Left renal pelvis (tissue), 4 donors: Measurements from ENCODE around the gene SLC30A10. TPM values are rescaled to one million over a fixed set of nuclear protein-coding genes. Genes with fewer than 3 reads are reported as not detected.
"Not testable (repeated sequence)": the region's sequence is repeated elsewhere in the genome, so short reads cannot be mapped to it uniquely, and the experiment has no call there.

Experiments
- DNase-seq, 4 donors: peaks; one replicate each; pipeline ENCODE4 v3.0.0-alpha.2; 2013; ENCODE audit warnings: low read depth in 4 of 4, low spot score in 3 of 4
- polyA plus RNA-seq, 4 donors: library from polyadenylated mRNA; unstranded; fragments of 120-200 nt; gene quantifications; one replicate each; pipeline ENCODE4 v1.2.1, GENCODE V29; 2013; ENCODE audit not compliant: insufficient read length in 4 of 4

Gene SLC30A10
- polyA plus RNA-seq, 4 donors, result 0.11 to 0.40 (median 0.18) TPM

- DNase-seq, result no peak
These were observed 398 bp upstream of the SLC30A10 start for GRCh38 chr1:219928791-219929118.

GRCh38 chr1:219927298-219927955, 930 bp downstream of the SLC30A10 start:
- DNase-seq, result no peak

GRCh38 chr1:219926363-219926998, 1.9 kb downstream of the SLC30A10 start:
- DNase-seq, result no peak

GRCh38 chr1:219924342-219924741, 4.0 kb downstream of the SLC30A10 start:
- no peak for DNase-seq

GRCh38 chr1:219917851-219918466, 10.4 kb downstream of the SLC30A10 start:
- no peak for DNase-seq

DNA sequence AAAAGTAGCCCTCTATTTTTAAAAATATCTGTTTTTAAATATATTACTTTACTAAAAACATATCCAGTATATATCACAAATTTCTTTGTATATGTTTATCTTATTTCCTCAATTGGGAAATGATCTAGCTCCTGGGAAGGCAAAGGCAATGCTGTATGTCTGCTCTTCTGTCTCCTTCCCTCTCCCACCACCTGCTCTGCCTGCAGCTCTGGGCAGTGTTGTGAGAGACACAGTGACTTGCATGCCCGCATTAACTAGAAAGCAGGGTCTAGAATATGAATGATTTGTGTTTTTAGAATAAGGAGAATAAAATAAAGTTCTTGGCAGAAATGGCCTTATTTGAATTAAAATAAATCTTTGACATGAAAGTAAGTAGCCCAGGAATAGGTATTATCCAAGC, 11.1 kb downstream of the SLC30A10 start:
- DNase-seq, result no peak

DNA sequence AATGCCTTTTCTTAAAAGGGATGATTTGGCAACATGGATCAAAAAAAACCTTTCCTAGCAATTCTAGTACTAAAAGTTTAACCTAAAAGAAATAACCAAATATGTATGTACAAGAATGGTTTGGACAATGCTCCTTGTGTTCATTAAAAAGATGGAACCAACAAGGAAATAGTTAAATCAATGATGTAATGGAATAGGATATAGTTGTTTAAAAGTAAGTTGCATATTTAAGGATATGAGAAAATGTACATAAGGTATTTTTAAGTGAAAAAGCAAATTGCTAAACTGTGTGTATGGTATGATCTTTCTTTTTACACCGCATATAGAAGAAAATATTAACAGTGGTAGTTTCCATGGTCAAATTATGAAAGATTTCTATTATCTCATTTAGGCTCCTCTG, 12.1 kb downstream of the SLC30A10 start:
- no peak for DNase-seq

- no peak for DNase-seq
These were observed 15.2 kb downstream of the SLC30A10 start for GRCh38 chr1:219913005-219913770.

DNA sequence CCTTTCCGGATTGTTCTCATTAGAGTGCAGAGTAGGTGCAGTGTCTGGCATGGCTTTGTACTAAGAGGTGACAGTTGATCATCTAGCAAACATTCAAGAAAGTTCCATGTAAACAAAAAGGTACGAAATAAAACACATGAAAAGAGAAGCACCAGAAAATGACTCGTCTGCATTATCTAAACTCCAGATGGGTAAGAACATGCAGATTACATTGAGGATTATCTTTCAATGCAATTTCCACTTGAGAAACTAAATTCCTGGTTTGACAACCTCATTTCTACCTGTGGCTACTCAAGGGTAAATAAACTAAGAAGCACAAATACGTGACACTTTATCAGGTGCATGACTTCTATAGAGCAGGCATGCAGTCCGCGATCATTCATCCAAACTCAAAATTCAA, 17.6 kb downstream of the SLC30A10 start:
- DNase-seq, result no peak

- DNase-seq, result no peak
These were observed 18.9 kb downstream of the SLC30A10 start for GRCh38 chr1:219909476-219909875.

DNA sequence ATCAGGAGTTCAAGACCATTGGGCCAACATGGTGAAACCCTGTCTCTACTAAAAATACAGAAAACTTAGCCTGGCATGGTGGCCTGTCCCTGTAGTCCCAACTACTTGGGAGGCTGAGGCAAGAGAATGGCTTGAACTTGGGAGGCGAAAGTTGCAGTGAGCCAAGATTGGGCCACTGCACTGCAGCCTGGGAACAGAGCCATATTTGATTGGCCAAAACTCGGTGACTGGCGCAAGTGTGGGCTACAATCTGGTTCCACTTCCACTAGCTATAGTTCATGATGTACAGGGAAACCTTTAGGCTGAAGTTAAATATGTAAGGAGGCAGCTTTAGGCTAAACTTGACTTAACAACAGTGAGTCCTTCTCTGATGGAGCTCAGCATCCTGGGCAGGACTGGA, 20.2 kb downstream of the SLC30A10 start:
- DNase-seq, result no peak

- no peak for DNase-seq
These were observed 20.6 kb downstream of the SLC30A10 start for GRCh38 chr1:219907772-219908070.

DNA sequence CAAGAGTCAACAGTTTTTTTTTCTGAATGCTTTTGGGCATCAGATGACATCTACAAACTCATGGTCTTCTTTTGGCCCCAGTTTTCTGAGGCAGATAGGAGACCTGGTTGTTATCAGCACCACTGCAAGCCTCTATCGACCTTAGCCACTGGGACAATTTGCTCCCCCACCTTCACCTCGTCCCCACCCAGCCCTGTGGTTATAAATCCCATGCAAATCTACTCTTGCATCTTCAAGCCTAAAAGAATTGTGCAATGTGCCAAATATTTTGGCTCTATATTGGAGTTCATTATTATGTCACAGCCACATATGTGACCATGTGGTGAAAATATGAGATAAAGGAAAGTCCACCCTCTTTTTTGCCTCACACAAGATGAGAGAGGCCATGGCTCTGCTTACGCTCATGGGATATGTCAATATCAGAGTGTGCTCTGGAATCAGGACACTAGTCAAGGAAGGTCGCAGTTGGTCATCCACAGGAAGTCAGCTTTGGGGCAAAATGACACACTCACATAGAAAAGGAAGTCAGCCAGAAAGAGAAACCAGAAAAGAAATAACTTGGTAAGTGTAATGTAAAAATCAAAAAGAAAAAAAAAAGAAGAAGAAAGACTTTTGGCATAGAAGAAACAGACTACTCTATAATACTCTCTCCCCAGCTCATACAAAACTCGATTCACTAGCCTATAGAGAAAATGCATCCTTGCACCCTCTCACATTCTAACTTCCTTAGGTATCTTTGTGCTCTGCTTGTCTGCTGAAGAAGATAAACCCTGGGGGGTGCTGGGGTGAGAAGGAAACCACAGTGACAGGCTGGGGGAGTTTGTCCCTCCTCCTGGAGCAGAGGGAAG, 21.2 kb downstream of the SLC30A10 start:
- no peak for DNase-seq

DNA sequence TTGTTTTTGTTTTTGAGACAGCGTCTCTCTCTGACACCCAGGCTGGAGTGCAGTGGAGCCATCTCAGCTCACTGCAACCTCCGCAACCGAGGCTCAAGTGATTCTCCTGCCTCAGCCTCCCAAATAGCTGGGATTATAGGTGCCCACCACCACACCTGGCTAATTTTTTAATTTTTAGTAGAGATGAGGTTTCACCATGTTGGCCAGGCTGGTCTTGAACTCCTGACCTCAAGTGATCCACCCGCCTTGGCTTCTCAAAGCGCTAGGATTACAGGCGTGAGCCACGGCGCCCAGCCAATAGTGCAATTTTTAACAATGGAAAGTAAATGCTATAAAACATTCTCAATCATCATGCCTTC, 21.8 kb downstream of the SLC30A10 start:
- not testable (repeated sequence) for DNase-seq

DNA sequence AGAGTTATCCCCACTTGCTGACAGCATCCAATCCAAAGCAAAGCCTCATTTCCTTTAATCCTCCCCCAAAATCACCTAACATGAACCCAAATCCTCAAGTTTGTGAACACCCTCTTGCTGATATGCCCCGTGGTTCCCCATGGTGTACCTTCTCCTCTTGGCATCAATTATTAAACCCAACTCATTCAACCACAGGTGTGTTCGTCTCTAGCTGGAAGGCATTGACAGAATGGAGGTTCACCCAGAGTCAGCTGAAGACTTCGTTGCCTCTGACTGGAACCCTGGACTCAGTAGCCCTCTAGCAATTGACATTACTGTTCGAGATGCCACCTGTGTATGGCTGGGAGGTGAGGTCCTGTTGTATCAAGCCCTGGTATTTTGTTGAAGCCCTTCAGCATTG, 22.8 kb downstream of the SLC30A10 start:
- DNase-seq, result no peak

- DNase-seq, result no peak
These were observed 23.4 kb downstream of the SLC30A10 start for GRCh38 chr1:219904934-219905333.

DNA sequence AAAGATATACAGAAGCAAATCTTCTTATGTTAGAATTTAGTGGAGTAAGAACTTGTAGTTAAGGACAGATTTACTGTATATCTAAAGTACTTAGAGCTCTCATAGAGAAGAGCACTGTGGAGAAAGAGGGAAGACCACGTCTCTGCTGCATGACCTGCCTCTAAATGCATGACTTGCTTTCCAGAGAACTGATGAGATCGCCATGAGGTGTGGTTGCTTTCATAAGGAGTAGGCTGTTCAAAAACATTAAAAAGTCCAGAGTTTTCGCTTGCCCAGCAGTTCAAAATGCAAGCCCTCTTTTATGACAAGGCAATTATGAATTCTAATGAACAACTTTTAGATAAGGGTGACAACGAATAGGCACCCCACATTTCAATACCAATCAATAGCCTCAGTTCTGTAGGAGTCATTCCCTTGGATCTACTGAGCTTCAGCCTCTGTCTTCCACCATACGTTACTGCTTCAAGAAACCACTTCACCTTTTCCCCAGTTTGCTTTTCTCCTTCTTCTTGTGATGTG, 24.9 kb downstream of the SLC30A10 start:
- no peak for DNase-seq

GRCh38 chr1:219902951-219903350, 25.4 kb downstream of the SLC30A10 start:
- no peak for DNase-seq

GRCh38 chr1:219900882-219901281, 27.5 kb downstream of the SLC30A10 start:
- no peak for DNase-seq

- DNase-seq, result no peak
These were observed 28.2 kb downstream of the SLC30A10 start for GRCh38 chr1:219900201-219900600.

DNA sequence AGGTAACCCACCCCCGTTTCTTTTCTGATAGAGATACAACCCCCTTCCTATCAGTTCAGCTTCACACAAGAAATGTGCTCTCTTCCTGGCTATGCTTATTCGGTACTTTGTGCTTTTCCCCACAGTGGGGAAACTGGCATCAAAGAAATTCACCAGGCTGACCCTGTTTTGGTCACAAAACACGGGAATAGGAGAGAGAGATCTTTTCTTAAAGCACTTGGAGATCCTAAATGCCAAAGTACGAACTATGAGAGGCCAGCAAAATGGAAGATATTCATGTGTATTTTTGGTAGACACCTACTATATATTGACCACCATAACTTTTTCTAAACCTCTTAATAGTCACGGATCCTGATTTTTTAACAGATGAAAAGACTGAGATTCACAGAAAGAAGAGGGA, 30.0 kb downstream of the SLC30A10 start:
- no peak for DNase-seq
